ENCODE results near the gene ELMOD3.

GRCh38 chr2:85307527-85307897 lies 47.1 kb upstream of the ELMOD3 start:
- TF ChIP-seq, protein P1, sequence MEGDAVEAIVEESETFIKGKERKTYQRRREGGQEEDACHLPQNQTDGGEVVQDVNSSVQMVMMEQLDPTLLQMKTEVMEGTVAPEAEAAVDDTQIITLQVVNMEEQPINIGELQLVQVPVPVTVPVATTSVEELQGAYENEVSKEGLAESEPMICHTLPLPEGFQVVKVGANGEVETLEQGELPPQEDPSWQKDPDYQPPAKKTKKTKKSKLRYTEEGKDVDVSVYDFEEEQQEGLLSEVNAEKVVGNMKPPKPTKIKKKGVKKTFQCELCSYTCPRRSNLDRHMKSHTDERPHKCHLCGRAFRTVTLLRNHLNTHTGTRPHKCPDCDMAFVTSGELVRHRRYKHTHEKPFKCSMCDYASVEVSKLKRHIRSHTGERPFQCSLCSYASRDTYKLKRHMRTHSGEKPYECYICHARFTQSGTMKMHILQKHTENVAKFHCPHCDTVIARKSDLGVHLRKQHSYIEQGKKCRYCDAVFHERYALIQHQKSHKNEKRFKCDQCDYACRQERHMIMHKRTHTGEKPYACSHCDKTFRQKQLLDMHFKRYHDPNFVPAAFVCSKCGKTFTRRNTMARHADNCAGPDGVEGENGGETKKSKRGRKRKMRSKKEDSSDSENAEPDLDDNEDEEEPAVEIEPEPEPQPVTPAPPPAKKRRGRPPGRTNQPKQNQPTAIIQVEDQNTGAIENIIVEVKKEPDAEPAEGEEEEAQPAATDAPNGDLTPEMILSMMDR (IDR thresholded peaks at IDR 0.05; ENCODE audit: poor library complexity, severe bottlenecking), result no peak
- TF ChIP-seq SMC3 (conservative IDR thresholded peaks at IDR 0.05; ENCODE audit: poor library complexity), result no peak
- no peak for TF ChIP-seq EZH2 (IDR thresholded peaks at IDR 0.05; ENCODE audit: borderline replicate concordance, insufficient read depth, low read length, poor library complexity, severe bottlenecking)
- no peak for TF ChIP-seq MXI1 (conservative IDR thresholded peaks at IDR 0.05; ENCODE audit: poor library complexity, severe bottlenecking)
- no peak for TF ChIP-seq EP300 (conservative IDR thresholded peaks at IDR 0.05; ENCODE audit: poor library complexity, severe bottlenecking)

Measured in neural cell (in vitro differentiated cells).